ENCODE measurements around the gene MARCHF2. TPM values are rescaled to one million over a fixed set of nuclear protein-coding genes. Genes with fewer than 3 reads are reported as not detected.
"Not testable (repeated sequence)": the region's sequence is repeated elsewhere in the genome, so short reads cannot be mapped to it uniquely, and the experiment has no call there.

Gene MARCHF2
- total RNA-seq, 4 donors from 2014 or later: 86.1 to 381 (median 118) TPM

- no peaks in the 10 kb centered on the region for H3K27me3 ChIP-seq
- WGBS, 2 donors (ENCODE audit: low coverage in 1 of 2): 39 to 74% methylated on average over 4 to 26 of the region's 26 CpGs
- no peak overlapping the region for H3K4me3 ChIP-seq
- H3K27ac ChIP-seq: peak overlapping the region; percentile 28 to 42 (median 30)
- TF ChIP-seq POLR2A (IDR thresholded peaks at IDR 0.05) (no peak), POLR2AphosphoS5 (IDR thresholded peaks at IDR 0.05) (peak in 1 of 3 donors; percentile 37), EP300 (IDR thresholded peaks at IDR 0.05; ENCODE audit: low read depth) (no peak)
- no peaks in the 10 kb centered on the region for H3K36me3 ChIP-seq
- in situ Hi-C loops (cut with MboI; ENCODE audit: low pct_ligation_motif_present in 1 of 4, low pct_unique_long_range_greater_than_20kb in 1 of 4, low sequenced_read_pairs in 3 of 4): no loop called here
- intact Hi-C loops (cut with DNase I; ENCODE audit: low total_unique reads): no loop called here
- peaks cover 0 to 13% (median 4%) of the 10 kb centered on the region in 4 donors for H3K4me1 ChIP-seq
- DNase-seq: peak; percentile 56
- no peaks in the 10 kb centered on the region for H3K9me3 ChIP-seq
Measured at GRCh38 chr19:8373867-8374813, 39.0 kb upstream of the MARCHF2 start.

- 96% methylated on average over 22 of the region's 32 CpGs; no CpG with 5 or more reads in 1 of the 2 donors for WGBS, 2 donors (ENCODE audit: low coverage in 1 of 2)
- H3K27ac ChIP-seq; in situ Hi-C loops (cut with MboI; ENCODE audit: low pct_ligation_motif_present in 1 of 4, low pct_unique_long_range_greater_than_20kb in 1 of 4, low sequenced_read_pairs in 3 of 4); H3K4me3 ChIP-seq; H3K36me3 ChIP-seq; intact Hi-C loops (cut with DNase I; ENCODE audit: low total_unique reads); DNase-seq; H3K9me3 ChIP-seq; H3K27me3 ChIP-seq: not testable (repeated sequence)
- peaks cover 0 to 12% (median 4%) of the 10 kb centered on the region in 4 donors for H3K4me1 ChIP-seq
Measured at GRCh38 chr19:8375766-8376165, 37.3 kb upstream of the MARCHF2 start.

GRCh38 chr19:8376373-8376974, 36.6 kb upstream of the MARCHF2 start:
- H3K36me3 ChIP-seq; intact Hi-C loops (cut with DNase I; ENCODE audit: low total_unique reads); H3K27ac ChIP-seq; H3K4me3 ChIP-seq; H3K4me1 ChIP-seq; H3K9me3 ChIP-seq; DNase-seq; in situ Hi-C loops (cut with MboI; ENCODE audit: low pct_ligation_motif_present in 1 of 4, low pct_unique_long_range_greater_than_20kb in 1 of 4, low sequenced_read_pairs in 3 of 4); H3K27me3 ChIP-seq: not testable (repeated sequence)
- 89 to 91% methylated on average over 4 to 10 of the region's 10 CpGs for WGBS, 2 donors (ENCODE audit: low coverage in 1 of 2)

- TF ChIP-seq CTCF (IDR thresholded peaks at IDR 0.05) (no peak), POLR2AphosphoS5 (IDR thresholded peaks at IDR 0.05) (no peak), EP300 (IDR thresholded peaks at IDR 0.05; ENCODE audit: low read depth) (no peak), POLR2A (IDR thresholded peaks at IDR 0.05) (no peak)
- in situ Hi-C loops (cut with MboI; ENCODE audit: low pct_ligation_motif_present in 1 of 4, low pct_unique_long_range_greater_than_20kb in 1 of 4, low sequenced_read_pairs in 3 of 4): no loop called here
Measured at GRCh38 chr19:8377598-8377997, 35.5 kb upstream of the MARCHF2 start.

GRCh38 chr19:8379156-8379891, 33.8 kb upstream of the MARCHF2 start:
- H3K4me1 ChIP-seq; intact Hi-C loops (cut with DNase I; ENCODE audit: low total_unique reads); H3K27ac ChIP-seq; H3K9me3 ChIP-seq; H3K4me3 ChIP-seq; DNase-seq; H3K36me3 ChIP-seq; H3K27me3 ChIP-seq; in situ Hi-C loops (cut with MboI; ENCODE audit: low pct_ligation_motif_present in 1 of 4, low pct_unique_long_range_greater_than_20kb in 1 of 4, low sequenced_read_pairs in 3 of 4): not testable (repeated sequence)
- WGBS, 2 donors (ENCODE audit: low coverage in 1 of 2): 86 to 93% methylated on average over 3 to 13 of the region's 13 CpGs

More at GRCh38 chr19:8377598-8377997, 35.5 kb upstream of the MARCHF2 start:
- WGBS, 2 donors (ENCODE audit: low coverage in 1 of 2): 63% methylated on average over 1 of the region's 1 CpG; no CpG with 5 or more reads in 1 of the 2 donors
- no peak overlapping the region for H3K4me3 ChIP-seq
- no peaks in the 10 kb centered on the region for H3K9me3 ChIP-seq
- no peak for DNase-seq
- H3K36me3 ChIP-seq: no peaks in the 10 kb centered on the region
- no peaks in the 10 kb centered on the region for H3K27me3 ChIP-seq
- no peak overlapping the region for H3K27ac ChIP-seq
- H3K4me1 ChIP-seq: peaks cover 0 to 9% (median 4%) of the 10 kb centered on the region in 4 donors
- intact Hi-C loops (cut with DNase I; ENCODE audit: low total_unique reads): no loop called here

- in situ Hi-C loops (cut with MboI; ENCODE audit: low pct_ligation_motif_present in 1 of 4, low pct_unique_long_range_greater_than_20kb in 1 of 4, low sequenced_read_pairs in 3 of 4); H3K9me3 ChIP-seq; DNase-seq; H3K27ac ChIP-seq; H3K36me3 ChIP-seq; H3K27me3 ChIP-seq; intact Hi-C loops (cut with DNase I; ENCODE audit: low total_unique reads); H3K4me3 ChIP-seq; H3K4me1 ChIP-seq: not testable (repeated sequence)
- 76 to 87% methylated on average over 3 to 4 of the region's 4 CpGs for WGBS, 2 donors (ENCODE audit: low coverage in 1 of 2)
Measured at GRCh38 chr19:8384569-8384968, 28.5 kb upstream of the MARCHF2 start.

GRCh38 chr19:8385103-8385502, 28.0 kb upstream of the MARCHF2 start:
- H3K9me3 ChIP-seq; H3K27ac ChIP-seq; H3K36me3 ChIP-seq; DNase-seq; H3K4me1 ChIP-seq; intact Hi-C loops (cut with DNase I; ENCODE audit: low total_unique reads); H3K4me3 ChIP-seq; H3K27me3 ChIP-seq; in situ Hi-C loops (cut with MboI; ENCODE audit: low pct_ligation_motif_present in 1 of 4, low pct_unique_long_range_greater_than_20kb in 1 of 4, low sequenced_read_pairs in 3 of 4): not testable (repeated sequence)
- WGBS, 2 donors (ENCODE audit: low coverage in 1 of 2): 78 to 83% methylated on average over 2 of the region's 2 CpGs

- H3K27ac ChIP-seq; H3K27me3 ChIP-seq; H3K36me3 ChIP-seq; DNase-seq; H3K9me3 ChIP-seq; intact Hi-C loops (cut with DNase I; ENCODE audit: low total_unique reads); H3K4me3 ChIP-seq; H3K4me1 ChIP-seq; in situ Hi-C loops (cut with MboI; ENCODE audit: low pct_ligation_motif_present in 1 of 4, low pct_unique_long_range_greater_than_20kb in 1 of 4, low sequenced_read_pairs in 3 of 4): not testable (repeated sequence)
- 29 to 75% methylated on average over 3 of the region's 3 CpGs for WGBS, 2 donors (ENCODE audit: low coverage in 1 of 2)
Measured at GRCh38 chr19:8385566-8385965, 27.5 kb upstream of the MARCHF2 start.

Measured in transverse colon (tissue), 4 donors.